Measurements from ENCODE around the gene SPTAN1. TPM values are rescaled to one million over a fixed set of nuclear protein-coding genes. Genes with fewer than 3 reads are reported as not detected.

The SPTAN1 gene
- total RNA-seq, 2 donors from 2014 or later: 243 to 260 TPM

DNA sequence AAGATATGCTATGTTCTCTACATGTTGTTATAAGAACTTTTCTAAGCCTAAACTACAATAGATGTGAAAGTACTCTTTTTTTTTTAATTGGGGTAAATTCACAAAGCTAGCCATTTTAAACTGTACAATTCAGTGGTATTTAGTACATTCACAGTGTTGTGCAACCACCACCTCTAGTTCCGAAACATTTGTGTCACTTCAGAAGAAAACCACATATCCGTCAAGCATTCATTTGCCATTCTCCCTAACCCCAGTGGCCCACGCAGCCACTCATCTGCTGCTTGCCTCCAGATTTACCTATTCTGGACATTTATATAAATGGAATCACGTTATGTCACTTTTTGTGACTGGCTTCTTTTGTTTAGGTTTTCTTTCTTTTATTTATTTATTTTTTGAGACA lies 43.1 kb downstream of the SPTAN1 start:
- H3K4me1 Mint-ChIP-seq (ENCODE audit: low read depth in 2 of 2): no peaks in the 10 kb centered on the region
- peaks cover 24% of the 10 kb centered on the region for H3K36me3 Mint-ChIP-seq
- H3K9me3 Mint-ChIP-seq: no peaks in the 10 kb centered on the region
- H3K27me3 Mint-ChIP-seq: no peaks in the 10 kb centered on the region
- DNase-seq (ENCODE audit: low spot score) (no peak), ATAC-seq (no peak)
- H3K27ac Mint-ChIP-seq: no peak overlapping the region
- H3K4me3 Mint-ChIP-seq: no peak overlapping the region

DNA sequence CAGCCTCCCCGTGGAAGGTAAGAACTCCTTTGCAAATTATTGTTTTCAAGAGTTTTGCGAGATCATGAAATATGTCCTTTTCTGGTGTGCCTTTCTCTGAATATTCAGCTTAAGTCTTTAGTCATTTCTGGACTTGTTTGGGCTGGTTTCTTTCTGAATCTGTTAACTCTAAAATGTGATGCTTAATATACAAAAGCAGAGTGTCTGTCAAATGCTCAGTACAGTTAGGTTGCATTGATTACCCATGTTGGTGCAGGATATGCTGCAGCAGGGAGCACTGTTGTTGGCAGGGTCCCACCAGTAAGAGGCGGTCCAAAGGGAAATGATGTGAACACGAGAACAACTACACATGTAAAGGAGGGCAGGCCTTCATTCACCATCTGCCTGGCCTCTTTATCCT lies 47.7 kb downstream of the SPTAN1 start:
- Mint-ChIP-seq H3K4me1 (ENCODE audit: low read depth in 2 of 2) (no peaks in the 10 kb centered on the region), H3K9me3 (no peaks in the 10 kb centered on the region), H3K36me3 (peaks cover 18% of the 10 kb centered on the region), H3K27ac (no peak overlapping the region), H3K4me3 (no peak overlapping the region), H3K27me3 (no peaks in the 10 kb centered on the region)
- DNase-seq (ENCODE audit: low spot score) (no peak), ATAC-seq (peak in 1 of 2 donors; percentile 48)

DNA sequence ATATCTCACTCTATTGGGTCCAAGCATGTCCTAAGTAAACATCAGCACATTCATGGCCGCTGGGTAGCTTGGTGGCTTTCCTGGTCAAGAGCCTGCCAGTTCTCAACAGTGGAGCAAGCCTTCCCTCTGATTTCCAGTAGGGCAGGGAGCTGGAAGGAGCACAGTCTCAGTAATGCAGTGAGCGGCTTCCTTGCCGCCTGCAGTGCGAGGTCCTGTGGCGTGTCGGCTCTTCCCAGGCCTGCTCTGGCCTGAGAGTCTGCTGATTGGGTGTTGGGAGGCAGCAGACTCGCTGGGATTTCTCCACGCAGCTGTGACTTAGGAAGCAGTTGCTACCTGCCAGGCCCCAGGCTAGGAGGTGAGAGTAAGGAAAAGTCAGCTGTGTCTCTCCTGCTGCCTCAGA lies 51.3 kb downstream of the SPTAN1 start:
- DNase-seq (ENCODE audit: low spot score): no peak
- Mint-ChIP-seq H3K27ac (peak overlapping the region in 1 of 2 donors; percentile 37), H3K4me1 (ENCODE audit: low read depth in 2 of 2) (no peaks in the 10 kb centered on the region), H3K27me3 (no peaks in the 10 kb centered on the region), H3K4me3 (no peak overlapping the region), H3K36me3 (peaks cover 16% of the 10 kb centered on the region), H3K9me3 (no peaks in the 10 kb centered on the region)
- no peak for ATAC-seq

DNA sequence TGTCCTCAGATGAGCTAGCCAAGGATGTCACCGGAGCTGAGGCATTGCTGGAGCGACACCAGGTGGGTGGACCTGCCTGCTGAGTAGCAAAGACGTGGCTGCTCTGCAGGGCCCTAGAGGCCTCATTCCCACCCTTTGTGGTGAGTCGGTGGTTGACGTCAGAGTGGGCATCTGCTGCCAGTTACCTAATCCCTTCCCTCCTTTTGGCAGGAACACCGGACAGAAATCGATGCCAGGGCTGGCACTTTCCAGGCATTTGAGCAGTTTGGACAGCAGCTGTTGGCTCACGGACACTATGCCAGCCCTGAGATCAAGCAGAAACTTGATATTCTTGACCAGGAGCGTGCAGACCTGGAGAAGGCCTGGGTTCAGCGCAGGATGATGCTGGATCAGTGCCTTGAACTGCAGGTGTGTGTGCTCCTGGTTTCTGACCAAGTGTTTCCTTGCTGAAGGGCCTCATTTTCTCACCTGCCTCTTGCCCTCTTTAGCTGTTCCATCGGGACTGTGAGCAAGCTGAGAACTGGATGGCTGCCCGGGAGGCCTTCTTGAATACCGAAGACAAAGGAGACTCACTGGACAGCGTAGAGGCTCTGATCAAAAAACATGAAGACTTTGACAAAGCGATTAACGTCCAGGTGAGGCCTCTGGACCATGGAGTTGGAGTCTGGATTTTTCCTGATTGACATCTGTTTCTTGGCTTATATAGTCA lies 55.4 kb downstream of the SPTAN1 start:
- no peaks in the 10 kb centered on the region for H3K9me3 Mint-ChIP-seq
- H3K27me3 Mint-ChIP-seq: no peaks in the 10 kb centered on the region
- H3K36me3 Mint-ChIP-seq: peaks cover 13% of the 10 kb centered on the region
- no peaks in the 10 kb centered on the region for H3K4me1 Mint-ChIP-seq (ENCODE audit: low read depth in 2 of 2)
- no peak overlapping the region for H3K4me3 Mint-ChIP-seq
- H3K27ac Mint-ChIP-seq: no peak overlapping the region
- ATAC-seq (no peak), DNase-seq (ENCODE audit: low spot score) (no peak)

DNA sequence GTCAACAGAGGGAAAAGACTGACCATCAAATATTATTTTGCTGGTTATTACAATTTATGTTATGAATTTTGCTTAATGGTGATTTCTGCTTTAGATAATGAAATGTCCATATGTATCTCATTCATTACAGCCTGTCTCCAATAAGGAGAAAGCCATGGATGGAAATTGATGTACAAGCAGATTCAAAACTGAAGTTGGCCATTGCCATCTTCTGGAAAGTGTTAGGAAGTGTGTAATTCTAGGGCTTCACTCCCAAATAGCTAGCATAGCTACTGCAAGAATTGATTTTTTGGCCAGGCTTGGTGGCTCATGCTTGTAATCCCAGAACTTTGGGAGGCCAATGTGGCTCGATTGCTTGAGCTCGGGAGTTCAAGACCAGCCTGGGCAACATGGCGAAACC lies 58.5 kb downstream of the SPTAN1 start:
- DNase-seq (ENCODE audit: low spot score) (no peak), ATAC-seq (no peak)
- Mint-ChIP-seq H3K36me3 (peaks cover 17% of the 10 kb centered on the region), H3K27me3 (no peaks in the 10 kb centered on the region), H3K27ac (no peak overlapping the region), H3K9me3 (no peaks in the 10 kb centered on the region), H3K4me1 (ENCODE audit: low read depth in 2 of 2) (no peaks in the 10 kb centered on the region), H3K4me3 (no peak overlapping the region)

DNA sequence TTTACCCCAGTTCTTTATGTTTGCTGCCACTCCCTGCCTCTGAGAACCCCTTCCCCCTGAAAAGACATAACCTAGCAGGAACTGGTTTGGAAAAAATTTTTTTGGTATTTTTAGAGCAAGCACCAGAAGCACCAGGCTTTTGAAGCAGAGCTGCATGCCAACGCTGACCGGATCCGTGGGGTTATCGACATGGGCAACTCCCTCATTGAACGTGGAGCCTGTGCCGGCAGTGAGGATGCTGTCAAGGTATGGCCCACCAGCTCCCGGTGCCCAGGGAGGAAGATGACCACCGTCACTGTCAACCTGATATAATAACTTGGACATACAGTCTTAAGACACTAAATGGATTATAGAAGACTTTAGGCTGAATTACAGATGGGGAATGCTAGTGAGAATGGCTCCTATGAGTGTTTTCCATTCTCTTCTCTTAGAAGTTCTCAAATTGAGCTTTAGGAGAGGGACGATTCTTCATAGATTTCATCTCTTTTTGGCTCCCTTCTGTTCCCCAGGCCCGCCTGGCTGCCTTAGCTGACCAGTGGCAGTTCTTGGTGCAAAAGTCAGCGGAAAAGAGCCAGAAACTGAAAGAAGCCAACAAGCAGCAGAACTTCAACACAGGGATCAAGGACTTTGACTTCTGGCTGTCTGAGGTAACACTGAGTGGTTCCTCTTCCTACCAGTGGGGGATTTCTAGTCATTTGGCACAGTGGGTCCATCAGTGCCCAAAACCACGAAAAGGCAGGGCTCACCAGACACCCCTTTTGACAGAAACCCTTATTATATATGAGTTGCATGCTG lies 59.4 kb downstream of the SPTAN1 start:
- Mint-ChIP-seq H3K4me3 (no peak overlapping the region), H3K36me3 (peaks cover 17% of the 10 kb centered on the region), H3K27ac (peak overlapping the region in 1 of 2 donors; percentile 53), H3K27me3 (no peaks in the 10 kb centered on the region), H3K9me3 (no peaks in the 10 kb centered on the region), H3K4me1 (ENCODE audit: low read depth in 2 of 2) (no peaks in the 10 kb centered on the region)
- ATAC-seq (no peak), DNase-seq (ENCODE audit: low spot score) (no peak)

DNA sequence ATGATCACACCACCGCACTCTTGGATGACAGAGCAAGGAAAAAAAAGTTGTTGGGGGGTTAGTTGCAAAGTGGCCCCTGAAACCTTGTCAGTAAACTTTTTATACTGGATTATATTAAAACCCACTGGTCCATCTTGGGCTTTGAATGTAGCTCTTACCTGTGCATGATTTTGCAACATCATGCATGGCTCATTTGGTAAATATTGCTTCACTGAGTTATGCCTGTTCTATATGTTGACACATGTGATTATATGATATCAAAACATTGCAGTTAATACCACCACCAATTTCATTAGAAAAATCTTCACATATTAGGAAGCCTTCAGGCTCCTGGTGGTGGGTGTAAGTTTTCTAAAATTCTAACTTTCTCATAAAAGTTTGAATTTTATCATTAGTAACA lies 62.3 kb downstream of the SPTAN1 start:
- ATAC-seq: no peak
- H3K27me3 Mint-ChIP-seq: no peaks in the 10 kb centered on the region
- H3K27ac Mint-ChIP-seq: no peak overlapping the region
- H3K4me3 Mint-ChIP-seq: no peak overlapping the region
- H3K36me3 Mint-ChIP-seq: peaks cover 8% of the 10 kb centered on the region
- H3K4me1 Mint-ChIP-seq (ENCODE audit: low read depth in 2 of 2): no peaks in the 10 kb centered on the region
- DNase-seq (ENCODE audit: low spot score): no peak
- H3K9me3 Mint-ChIP-seq: no peaks in the 10 kb centered on the region

DNA sequence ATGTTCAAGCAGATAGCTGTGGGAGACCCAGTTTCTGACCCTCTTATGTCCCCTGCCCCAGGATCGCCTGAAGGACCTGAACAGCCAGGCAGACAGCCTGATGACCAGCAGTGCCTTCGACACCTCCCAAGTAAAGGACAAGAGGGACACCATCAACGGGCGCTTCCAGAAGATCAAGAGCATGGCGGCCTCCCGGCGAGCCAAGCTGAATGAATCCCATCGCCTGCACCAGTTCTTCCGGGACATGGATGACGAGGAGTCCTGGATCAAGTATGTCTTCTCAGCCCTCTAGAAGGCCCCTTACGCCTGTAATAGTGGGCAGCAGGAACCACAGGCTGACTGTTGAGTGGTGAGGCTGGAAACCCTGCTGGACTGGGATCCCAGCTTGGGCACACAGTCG lies 63.2 kb downstream of the SPTAN1 start:
- H3K27ac Mint-ChIP-seq: no peak overlapping the region
- H3K4me3 Mint-ChIP-seq: no peak overlapping the region
- no peak for DNase-seq (ENCODE audit: low spot score)
- ATAC-seq: no peak
- H3K4me1 Mint-ChIP-seq (ENCODE audit: low read depth in 2 of 2): no peaks in the 10 kb centered on the region
- H3K9me3 Mint-ChIP-seq: no peaks in the 10 kb centered on the region
- no peaks in the 10 kb centered on the region for H3K27me3 Mint-ChIP-seq
- H3K36me3 Mint-ChIP-seq: peaks cover 4% of the 10 kb centered on the region

DNA sequence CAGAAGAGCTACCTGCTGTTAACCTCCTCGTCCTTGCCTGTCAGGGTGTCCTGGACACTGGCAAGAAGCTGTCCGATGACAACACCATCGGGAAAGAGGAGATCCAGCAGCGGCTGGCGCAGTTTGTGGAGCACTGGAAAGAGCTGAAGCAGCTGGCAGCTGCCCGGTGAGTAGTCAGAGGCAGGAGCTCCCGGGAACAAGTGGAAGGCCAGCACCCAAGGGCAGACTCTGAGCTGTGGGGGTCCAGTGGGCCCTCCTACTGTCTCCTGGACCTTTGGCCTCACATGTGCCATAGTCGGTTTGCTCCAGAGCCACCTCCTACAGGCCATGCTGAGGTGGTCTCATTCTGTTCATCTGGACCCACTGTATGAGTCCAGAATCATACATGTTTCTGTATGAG lies 65.6 kb downstream of the SPTAN1 start:
- Mint-ChIP-seq H3K27me3 (no peaks in the 10 kb centered on the region), H3K27ac (no peak overlapping the region), H3K4me1 (ENCODE audit: low read depth in 2 of 2) (no peaks in the 10 kb centered on the region), H3K4me3 (no peak overlapping the region), H3K9me3 (no peaks in the 10 kb centered on the region), H3K36me3 (peaks cover 11% of the 10 kb centered on the region)
- DNase-seq (ENCODE audit: low spot score): no peak
- ATAC-seq: no peak

DNA sequence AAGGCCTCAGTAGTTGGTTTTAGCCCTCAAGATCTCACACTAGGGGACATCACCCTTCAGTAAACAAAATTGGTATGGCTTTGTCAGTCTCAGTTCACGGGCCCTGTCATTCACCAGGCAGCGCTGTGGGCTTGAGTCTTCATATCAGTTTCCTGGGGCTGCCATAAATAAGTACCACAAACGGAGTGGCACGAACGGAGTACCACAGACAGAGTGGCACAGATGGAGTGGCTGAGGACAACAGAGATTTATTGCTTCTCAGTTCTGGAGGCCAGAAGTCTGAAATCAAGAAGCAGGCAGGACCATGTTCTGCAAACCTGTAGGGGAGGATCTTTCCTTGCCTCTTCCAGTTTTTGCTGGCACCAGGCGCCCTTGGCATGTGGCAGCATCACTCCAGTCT lies 66.7 kb downstream of the SPTAN1 start:
- no peak for DNase-seq (ENCODE audit: low spot score)
- H3K4me1 Mint-ChIP-seq (ENCODE audit: low read depth in 2 of 2): no peaks in the 10 kb centered on the region

DNA sequence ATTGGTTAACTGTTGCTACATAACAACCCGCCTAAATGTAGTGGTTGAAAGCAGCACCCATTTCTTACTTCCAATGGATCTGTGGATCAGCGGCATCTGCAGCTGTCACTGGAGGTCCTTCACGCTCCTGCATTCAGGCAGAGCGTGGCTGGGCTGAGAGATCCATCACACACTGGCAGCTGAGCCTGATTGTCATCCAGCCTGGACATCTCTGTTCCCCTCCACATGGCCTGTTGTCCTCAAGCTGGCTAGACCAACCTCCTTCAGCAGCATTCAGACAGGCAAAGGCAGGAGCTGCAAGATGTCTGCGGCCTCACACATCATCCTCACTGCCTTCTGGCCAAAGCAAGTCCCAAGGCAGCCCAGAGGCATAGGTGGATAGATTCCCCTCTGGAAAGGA lies 67.4 kb downstream of the SPTAN1 start:
- DNase-seq (ENCODE audit: low spot score): no peak
- Mint-ChIP-seq H3K36me3 (peaks cover 8% of the 10 kb centered on the region), H3K4me3 (no peak overlapping the region), H3K9me3 (no peaks in the 10 kb centered on the region), H3K27ac (no peak overlapping the region), H3K4me1 (ENCODE audit: low read depth in 2 of 2) (no peaks in the 10 kb centered on the region), H3K27me3 (no peaks in the 10 kb centered on the region)
- peak in 1 of 2 donors; percentile 24 for ATAC-seq

More for the DNA sequence above, 66.7 kb downstream of the SPTAN1 start:
- peak in 1 of 2 donors; percentile 20 for ATAC-seq
- no peaks in the 10 kb centered on the region for H3K27me3 Mint-ChIP-seq
- H3K36me3 Mint-ChIP-seq: peaks cover 8% of the 10 kb centered on the region
- H3K27ac Mint-ChIP-seq: no peak overlapping the region
- H3K4me3 Mint-ChIP-seq: no peak overlapping the region
- H3K9me3 Mint-ChIP-seq: no peaks in the 10 kb centered on the region

DNA sequence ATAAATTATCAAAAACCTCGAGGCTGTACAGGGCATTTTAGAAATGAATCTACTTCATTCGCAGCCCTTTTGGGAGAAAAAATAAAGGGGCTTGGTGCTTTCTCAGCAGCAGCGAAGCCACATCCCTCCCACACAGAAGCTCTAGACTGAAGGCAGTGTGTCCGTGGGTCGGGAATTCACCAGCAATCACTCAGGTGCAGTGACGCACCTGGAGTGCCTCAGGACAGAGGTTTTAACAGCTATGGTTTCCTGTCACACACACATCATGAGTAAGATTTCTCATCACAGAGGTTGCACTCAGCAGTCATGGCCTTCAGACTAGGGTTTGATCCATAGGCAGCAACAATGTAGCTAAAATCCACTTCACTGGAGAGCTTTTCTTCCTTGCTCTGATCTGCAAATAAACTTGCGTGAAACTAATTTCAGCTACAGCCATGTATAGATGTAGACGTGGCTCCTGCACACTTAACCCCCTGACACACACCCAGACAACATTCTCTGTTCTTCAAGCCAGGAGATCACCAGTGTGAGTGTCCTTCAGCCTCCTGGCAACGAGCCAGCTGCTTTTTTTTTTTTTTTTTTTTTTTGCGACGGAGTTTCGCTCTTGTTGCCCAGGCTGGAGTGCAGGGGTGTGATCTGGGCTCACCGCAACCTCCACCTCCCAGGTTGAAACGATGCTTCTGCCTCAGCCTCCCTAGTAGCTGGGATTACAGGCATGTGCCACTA lies 69.5 kb downstream of the SPTAN1 start:
- ATAC-seq (no peak), DNase-seq (ENCODE audit: low spot score) (no peak)
- Mint-ChIP-seq H3K4me3 (no peak overlapping the region), H3K27me3 (no peaks in the 10 kb centered on the region), H3K36me3 (peaks cover 8% of the 10 kb centered on the region), H3K27ac (no peak overlapping the region), H3K4me1 (ENCODE audit: low read depth in 2 of 2) (no peaks in the 10 kb centered on the region), H3K9me3 (no peaks in the 10 kb centered on the region)

DNA sequence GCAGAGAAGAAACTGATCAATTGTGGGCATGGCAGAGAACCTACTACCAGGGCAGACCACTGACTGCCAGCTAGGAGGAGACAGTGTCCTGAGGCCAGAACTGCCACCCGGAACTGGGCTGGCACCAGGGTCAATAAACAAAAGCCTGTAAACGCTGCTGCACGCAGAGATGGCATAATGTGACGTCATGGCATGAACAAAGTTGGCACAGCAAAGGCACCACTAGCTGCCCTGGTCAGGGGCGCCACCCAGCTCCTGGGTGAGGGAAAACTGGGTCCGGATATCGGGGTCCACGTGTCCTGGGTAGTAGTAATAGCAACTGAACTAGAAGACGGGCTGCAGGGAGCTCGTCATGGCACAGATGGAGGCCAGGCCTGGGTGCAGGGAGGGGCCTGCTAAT lies 72.2 kb downstream of the SPTAN1 start:
- no peaks in the 10 kb centered on the region for H3K4me1 Mint-ChIP-seq (ENCODE audit: low read depth in 2 of 2)
- ATAC-seq: no peak
- H3K9me3 Mint-ChIP-seq: no peaks in the 10 kb centered on the region
- peaks cover 8% of the 10 kb centered on the region for H3K36me3 Mint-ChIP-seq
- DNase-seq (ENCODE audit: low spot score): no peak
- no peaks in the 10 kb centered on the region for H3K27me3 Mint-ChIP-seq
- H3K4me3 Mint-ChIP-seq: no peak overlapping the region
- peak overlapping the region in 1 of 2 donors; percentile 33 for H3K27ac Mint-ChIP-seq

Data from natural killer cell treated with Interleukin-12 subunit alpha and Interleukin-12 subunit beta and Interleukin-15 and Interleukin-18, amount 100 ng/mL, for 72 hours (primary cell).